HepG2 (cell line): Measurements from ENCODE around the gene MAP2K3. TPM values are rescaled to one million over a fixed set of nuclear protein-coding genes. Genes with fewer than 3 reads are reported as not detected.

Source experiments
- ATAD3A ChIP-seq: sonication (generic); formaldehyde crosslinking; IDR thresholded peaks from 2 replicates; pipeline ENCODE4 v1.4.0; 2020; ENCODE audit warnings: missing genetic modification reagents
- CBX5 ChIP-seq: sonication (generic); formaldehyde crosslinking; IDR thresholded peaks from 2 replicates; pipeline ENCODE4 v1.4.0; 2020; ENCODE audit warnings: missing genetic modification reagents, borderline replicate concordance
- CREBL2 ChIP-seq: sonication (generic); formaldehyde crosslinking; IDR thresholded peaks from 2 replicates; pipeline ENCODE4 v1.8.1; 2023; ENCODE audit warnings: missing genetic modification reagents, mild to moderate bottlenecking, borderline replicate concordance
- HOMEZ ChIP-seq: IDR thresholded peaks from 2 replicates; pipeline ENCODE4 v1.6.1; 2016; ENCODE audit warnings: low read depth
- IKZF1 ChIP-seq: fragments of 450-650 bp; IDR thresholded peaks from 2 replicates; pipeline ENCODE4 v1.7.1; 2016
- IKZF4 ChIP-seq: sonication (generic); formaldehyde crosslinking; IDR thresholded peaks from 2 replicates; pipeline ENCODE4 v1.5.1; 2020; ENCODE audit warnings: borderline replicate concordance, mild to moderate bottlenecking, low read depth, missing genetic modification reagents; ENCODE audit errors: not compliant biosample characterization
- IRF1 ChIP-seq: sonication (generic); formaldehyde crosslinking; IDR thresholded peaks from 2 replicates; pipeline ENCODE4 v1.4.0; 2020; ENCODE audit warnings: low read depth, mild to moderate bottlenecking, missing genetic modification reagents
- ISL2 ChIP-seq: sonication (generic); formaldehyde crosslinking; IDR thresholded peaks from 2 replicates; pipeline ENCODE4 v1.5.0; 2020; ENCODE audit warnings: missing genetic modification reagents
- KDM5B ChIP-seq: sonication (generic); formaldehyde crosslinking; IDR thresholded peaks from 2 replicates; pipeline ENCODE4 v1.4.0; 2020; ENCODE audit warnings: missing genetic modification reagents, mild to moderate bottlenecking, borderline replicate concordance
- SIN3A ChIP-seq: IDR thresholded peaks from 2 replicates; pipeline ENCODE4 v1.6.1; 2011; ENCODE audit warnings: low read depth, mild to moderate bottlenecking, control low read depth, low read length, borderline replicate concordance
- SP2 ChIP-seq: sonication (generic); formaldehyde crosslinking; IDR thresholded peaks from 2 replicates; pipeline ENCODE4 v1.5.1; 2020; ENCODE audit warnings: mild to moderate bottlenecking, missing genetic modification reagents
- SRY ChIP-seq: sonication (generic); formaldehyde crosslinking; IDR thresholded peaks from 2 replicates; pipeline ENCODE4 v1.8.0; 2022; ENCODE audit warnings: mild to moderate bottlenecking, missing genetic modification reagents
- STAG1 ChIP-seq: sonication (generic); formaldehyde crosslinking; IDR thresholded peaks from 2 replicates; pipeline ENCODE4 v1.4.0; 2020; ENCODE audit warnings: missing genetic modification reagents
- TEAD3 ChIP-seq: optimal IDR thresholded peaks from 2 replicates; pipeline ENCODE3; 2016; ENCODE audit warnings: borderline replicate concordance
- TEF ChIP-seq: sonication (generic); formaldehyde crosslinking; IDR thresholded peaks from 2 replicates; pipeline ENCODE4 v1.5.0; 2020; ENCODE audit warnings: missing genetic modification reagents
- TRIM24 ChIP-seq: sonication (generic); formaldehyde crosslinking; IDR thresholded peaks from 2 replicates; pipeline ENCODE4 v1.8.0; 2022; ENCODE audit warnings: mild to moderate bottlenecking, missing genetic modification reagents
- U2AF2 ChIP-seq: fragments of 200-400 bp; formaldehyde crosslinking; IDR thresholded peaks from 2 replicates; pipeline ENCODE4 v1.6.1; 2017; ENCODE audit warnings: low read depth, mild to moderate bottlenecking, low read length
- ZFX ChIP-seq: sonication (generic); formaldehyde crosslinking; IDR thresholded peaks from 2 replicates; pipeline ENCODE4 v1.4.0; 2020; ENCODE audit warnings: mild to moderate bottlenecking, low read depth, missing genetic modification reagents, moderate library complexity
- ZNF3 ChIP-seq: IDR thresholded peaks from 2 replicates; pipeline ENCODE4 v1.7.0; 2017; ENCODE audit warnings: inconsistent platforms
- ZNF30 ChIP-seq: sonication (generic); formaldehyde crosslinking; IDR thresholded peaks from 2 replicates; pipeline ENCODE4 v1.5.0; 2020; ENCODE audit warnings: mild to moderate bottlenecking, missing genetic modification reagents
- ZNF597 ChIP-seq: sonication (generic); formaldehyde crosslinking; IDR thresholded peaks from 2 replicates; pipeline ENCODE4 v1.5.0; 2020; ENCODE audit warnings: missing genetic modification reagents
- ZNF703 ChIP-seq: sonication (generic); formaldehyde crosslinking; IDR thresholded peaks from 2 replicates; pipeline ENCODE4 v1.5.1; 2020; ENCODE audit warnings: missing genetic modification reagents, mild to moderate bottlenecking, moderate library complexity, borderline replicate concordance
- ZSCAN21 ChIP-seq: sonication (generic); formaldehyde crosslinking; IDR thresholded peaks from 2 replicates; pipeline ENCODE4 v1.8.0; 2022; ENCODE audit warnings: mild to moderate bottlenecking, missing genetic modification reagents, moderate library complexity, borderline replicate concordance
- ZSCAN29 ChIP-seq: sonication (generic); formaldehyde crosslinking; conservative IDR thresholded peaks from 2 replicates; pipeline ENCODE4 v1.4.0; 2020; ENCODE audit warnings: mild to moderate bottlenecking, missing genetic modification reagents
- ZSCAN5A ChIP-seq: sonication (generic); formaldehyde crosslinking; IDR thresholded peaks from 2 replicates; pipeline ENCODE4 v1.8.0; 2022; ENCODE audit warnings: mild to moderate bottlenecking, missing genetic modification reagents, borderline replicate concordance
- polyA plus RNA-seq, 8 experiments: library from polyadenylated mRNA; depleted of rRNA in 3 of 8; stranded (reverse) in 7 of 8; unstranded in 1 of 8; fragments of >200 nt; fragmentation: Illumina TruSeq in 4 of 8; extraction: Trizol in 4 of 8; gene quantifications; 2 replicates each; pipeline versions ENCODE4 v1.2.1 to v1.2.3, GENCODE V29; 2011 to 2016; ENCODE audit warnings: low read depth in 4 of 8, missing spikeins in 1 of 8, mixed read lengths in 1 of 8; ENCODE audit not compliant: insufficient read depth in 1 of 8
- total RNA-seq, 5 experiments: library from RNA; depleted of rRNA; stranded (reverse); fragments of >200 nt; fragmentation: Illumina TruSeq; extraction: Trizol; gene quantifications; 2 replicates each; pipeline ENCODE4 v1.2.3, GENCODE V29; 2016; ENCODE audit warnings: low read depth in 1 of 5

The MAP2K3 gene
- total and polyA plus RNA-seq, 2 of the 13 experiments (the other 11 are each of a cell fraction or from before 2014, with no cell fraction given): 20.5 to 27.4 TPM

- no peak for TF ChIP-seq TEF (CRISPR knock-in tag)
- TF ChIP-seq CBX5 (CRISPR knock-in tag): 0 out of 2 replicates have a peak, but pooled peaks have one; percentile 49
- TF ChIP-seq ZSCAN5A (CRISPR knock-in tag): no peak
- TF ChIP-seq SIN3A: no peak
- no peak for TF ChIP-seq ZNF597 (CRISPR knock-in tag)
- TF ChIP-seq U2AF2: no peak
- TF ChIP-seq SP2: no peak
- TF ChIP-seq ZSCAN21 (CRISPR knock-in tag): peak; percentile 32; the same call in 1 of the 2 replicates
- TF ChIP-seq TRIM24 (CRISPR knock-in tag): no peak; the same call in 1 of the 2 replicates
- peak; percentile 76 for TF ChIP-seq ZFX (CRISPR knock-in tag)
- TF ChIP-seq ZSCAN29 (CRISPR knock-in tag): 0 out of 2 replicates have a peak, but pooled peaks have one; percentile 61
- no peak for TF ChIP-seq ZNF3 (CRISPR knock-in tag)
- peak; percentile 73 for TF ChIP-seq TEAD3 (CRISPR knock-in tag)
- TF ChIP-seq IKZF4 (CRISPR knock-in tag): peak; percentile 27
- no peak for TF ChIP-seq STAG1 (CRISPR knock-in tag)
- no peak for TF ChIP-seq ZNF703 (CRISPR knock-in tag)
- TF ChIP-seq SRY (CRISPR knock-in tag): 0 out of 2 replicates have a peak, but pooled peaks have one; percentile 38
- TF ChIP-seq HOMEZ (CRISPR knock-in tag): no peak
- no peak for TF ChIP-seq ZNF30 (CRISPR knock-in tag)
- no peak for TF ChIP-seq IKZF1
- TF ChIP-seq KDM5B (CRISPR knock-in tag): peak; percentile 38; the same call in 1 of the 2 replicates
- no peak for TF ChIP-seq IRF1
- no peak for TF ChIP-seq ATAD3A (CRISPR knock-in tag)
- peak; percentile 57 for TF ChIP-seq ISL2 (CRISPR knock-in tag)
- no peak for TF ChIP-seq CREBL2 (CRISPR knock-in tag)
These were observed 3.4 kb downstream of the MAP2K3 start (continued) for GRCh38 chr17:21287703-21288449.
